GM19438 (cell line): Measurements from ENCODE around the gene KLHL41.
"Not testable (repeated sequence)": the region's sequence is repeated elsewhere in the genome, so short reads cannot be mapped to it uniquely, and the experiment has no call there.

Experiments
- ATAC-seq: cut with Tn5 transposase; IDR thresholded peaks from one replicate; pipeline ENCODE4 v1.9.1; 2021; ENCODE audit warnings: low read depth; ENCODE audit not compliant: unreplicated experiment

The KLHL41 gene

DNA sequence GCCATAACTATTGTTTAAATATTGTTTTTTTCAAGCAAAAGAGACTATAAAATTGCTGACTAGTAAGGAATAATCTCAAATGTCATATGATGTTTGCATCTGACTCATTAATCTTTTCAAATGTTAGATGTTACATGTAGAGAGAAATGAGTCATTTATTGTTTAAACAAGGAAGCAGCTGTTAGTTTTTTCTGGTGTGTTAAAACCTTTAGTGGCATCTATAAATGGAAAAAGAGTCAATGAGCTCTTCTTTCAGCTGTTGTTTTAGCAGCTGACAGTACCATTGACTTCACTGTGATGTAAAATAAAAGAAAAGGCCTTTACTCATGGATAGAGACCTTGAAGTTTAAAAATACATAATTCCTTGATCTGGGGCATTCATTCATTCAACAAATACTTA, 1.8 kb upstream of the KLHL41 start:
- no peak for ATAC-seq

DNA sequence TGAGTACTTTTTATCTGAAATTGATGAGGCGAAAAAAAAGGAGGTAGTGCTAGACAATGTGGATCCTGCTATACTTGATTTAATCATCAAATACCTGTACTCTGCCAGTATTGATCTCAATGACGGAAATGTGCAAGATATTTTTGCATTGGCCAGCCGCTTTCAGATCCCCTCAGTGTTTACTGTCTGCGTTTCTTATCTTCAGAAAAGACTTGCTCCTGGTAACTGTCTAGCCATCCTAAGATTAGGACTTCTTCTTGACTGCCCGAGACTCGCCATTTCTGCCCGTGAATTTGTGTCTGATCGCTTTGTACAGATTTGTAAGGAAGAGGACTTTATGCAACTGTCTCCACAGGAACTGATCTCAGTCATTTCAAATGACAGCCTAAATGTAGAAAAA, 453 bp downstream of the KLHL41 start:
- ATAC-seq, result no peak

DNA sequence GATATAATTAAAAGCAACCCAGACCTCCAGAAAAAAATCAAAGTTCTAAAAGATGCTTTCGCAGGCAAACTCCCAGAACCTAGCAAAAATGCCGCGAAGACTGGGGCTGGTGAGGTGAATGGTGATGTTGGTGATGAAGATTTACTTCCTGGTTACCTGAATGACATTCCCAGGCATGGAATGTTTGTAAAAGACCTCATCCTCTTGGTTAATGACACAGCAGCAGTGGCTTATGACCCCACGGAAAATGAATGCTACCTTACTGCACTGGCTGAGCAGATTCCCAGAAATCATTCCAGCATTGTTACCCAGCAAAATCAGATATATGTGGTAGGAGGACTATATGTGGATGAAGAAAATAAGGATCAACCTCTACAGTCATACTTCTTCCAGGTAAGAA, 994 bp downstream of the KLHL41 start:
- ATAC-seq, result no peak

DNA sequence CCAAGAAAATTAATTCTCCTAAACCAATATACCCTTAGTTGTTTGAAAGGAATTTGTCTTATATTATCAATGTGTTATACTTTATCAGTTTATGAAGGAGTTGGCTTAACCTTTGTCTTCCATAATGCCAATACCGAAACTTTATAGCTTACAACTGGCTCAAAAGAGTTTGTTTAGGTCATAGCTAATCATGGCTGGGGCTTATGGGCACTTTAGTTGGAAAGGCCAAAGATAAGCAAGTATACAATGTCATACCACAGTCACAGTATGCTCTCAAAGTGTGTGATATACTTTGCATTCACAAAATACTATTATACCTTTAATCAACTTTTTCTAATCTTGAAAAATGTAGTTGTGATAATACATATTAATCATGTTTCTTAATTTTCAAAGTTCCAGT, 2.3 kb downstream of the KLHL41 start:
- ATAC-seq, result no peak

DNA sequence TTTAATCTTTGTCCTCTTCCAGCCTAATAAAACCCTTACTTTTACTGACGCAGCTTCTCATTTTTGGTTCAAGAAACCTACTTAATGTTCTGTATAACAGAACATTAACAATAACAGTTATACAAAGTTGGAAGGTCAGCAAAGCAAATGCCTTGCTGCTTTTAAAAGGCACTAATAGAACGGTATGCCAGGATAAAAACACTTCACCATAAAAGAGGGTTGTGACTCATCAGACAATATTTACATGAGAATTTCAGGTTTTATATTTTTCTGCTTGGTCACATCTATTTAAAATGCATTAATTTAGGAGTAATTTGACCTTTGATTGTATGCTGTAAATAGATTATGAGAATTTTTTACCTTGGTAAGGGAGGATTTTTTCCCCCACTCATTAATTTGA, 3.0 kb downstream of the KLHL41 start:
- ATAC-seq, result no peak

DNA sequence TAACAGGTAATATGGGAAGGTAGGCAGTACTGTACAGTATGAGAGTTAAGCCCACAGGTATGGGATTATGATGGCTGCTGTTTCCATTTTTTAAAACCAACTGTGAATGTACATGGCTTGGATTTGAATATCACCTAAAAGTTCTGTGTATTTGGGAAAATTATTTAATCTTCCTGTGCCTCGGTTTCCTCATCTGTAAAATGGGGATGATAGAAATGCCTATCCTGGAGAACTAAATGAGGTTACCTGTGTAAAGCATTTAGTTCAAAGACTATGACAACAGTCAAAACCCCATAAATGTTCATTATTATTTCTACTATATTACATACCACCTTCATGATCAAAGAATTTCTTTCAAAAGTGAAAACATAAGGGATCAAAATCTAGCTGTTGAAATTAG, 3.6 kb downstream of the KLHL41 start:
- no peak for ATAC-seq

DNA sequence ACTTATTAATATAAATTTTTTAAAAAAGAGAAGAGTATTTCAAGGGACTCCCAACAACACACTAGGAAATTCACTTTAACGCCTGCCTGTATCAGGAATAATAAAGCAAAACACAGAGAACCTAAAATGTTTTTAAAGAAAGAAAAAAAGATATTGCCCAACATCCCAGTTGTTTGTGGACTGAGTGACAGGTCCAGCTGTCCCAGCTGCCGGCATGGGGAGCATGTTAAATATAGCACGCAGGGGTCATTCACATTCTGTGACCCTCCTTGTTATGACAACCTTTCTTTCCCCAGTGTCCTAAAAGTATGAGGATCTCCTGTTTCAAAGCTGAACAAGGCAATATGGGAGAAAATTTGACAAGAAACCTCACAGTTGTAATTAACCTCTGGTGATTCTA, 4.4 kb downstream of the KLHL41 start:
- no peak for ATAC-seq

DNA sequence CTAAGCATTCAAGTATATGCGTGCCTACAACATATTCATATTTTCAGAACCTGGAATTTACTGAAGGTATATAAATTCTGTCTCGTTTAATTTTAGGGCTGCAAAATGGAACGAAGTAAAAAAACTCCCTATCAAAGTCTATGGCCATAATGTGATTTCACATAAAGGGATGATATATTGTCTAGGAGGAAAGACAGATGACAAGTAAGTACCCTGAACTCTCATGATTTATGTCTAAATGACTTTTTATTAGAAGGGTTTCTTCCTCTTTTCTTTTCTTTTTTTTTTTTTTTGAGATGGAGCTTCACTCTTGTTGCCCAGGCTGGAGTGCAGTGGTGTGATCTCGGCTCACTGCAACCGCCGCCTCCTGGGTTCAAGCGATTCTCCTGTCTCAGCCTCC, 5.3 kb downstream of the KLHL41 start:
- not testable (repeated sequence) for ATAC-seq

DNA sequence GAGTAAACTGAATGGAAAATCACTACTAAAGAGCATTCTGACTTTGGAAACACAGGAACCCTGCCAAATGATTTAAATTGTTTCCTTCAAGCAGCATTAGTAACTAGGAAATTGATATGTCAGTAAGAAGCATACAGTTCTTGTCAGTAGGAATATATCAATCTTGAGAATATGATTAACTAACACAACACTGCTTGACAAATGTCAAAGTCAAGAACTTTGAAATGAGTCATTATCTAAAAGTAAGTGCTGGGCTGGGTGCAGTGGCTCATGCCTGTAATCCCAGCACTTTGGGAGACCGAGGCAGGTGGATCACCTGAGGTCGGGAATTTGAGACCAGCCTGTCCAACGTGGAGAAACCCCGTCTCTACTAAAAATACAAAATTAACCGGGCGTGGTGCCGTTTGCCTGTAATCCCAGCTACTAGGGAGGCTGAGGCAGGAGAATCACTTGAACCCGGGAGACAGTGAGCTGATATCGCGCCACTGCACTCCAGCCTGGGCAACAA, 7.0 kb downstream of the KLHL41 start:
- ATAC-seq, result not testable (repeated sequence)

DNA sequence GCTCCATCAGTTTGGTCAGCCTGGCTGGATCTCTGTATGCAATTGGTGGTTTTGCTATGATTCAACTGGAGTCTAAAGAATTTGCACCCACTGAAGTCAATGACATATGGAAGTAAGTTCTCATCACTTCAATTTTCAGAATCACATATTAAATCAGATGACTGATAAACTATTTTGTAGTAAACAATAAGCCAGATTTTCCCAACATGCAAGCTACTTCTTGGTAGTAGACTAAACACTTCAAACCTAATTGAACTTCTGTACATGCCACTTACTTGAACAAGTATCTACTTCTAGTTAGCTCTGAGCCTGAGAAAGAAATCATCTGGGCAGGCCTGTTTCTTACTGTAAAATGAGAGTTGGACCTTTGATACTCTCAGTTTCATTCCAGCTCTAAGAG, 11.4 kb downstream of the KLHL41 start:
- no peak for ATAC-seq

DNA sequence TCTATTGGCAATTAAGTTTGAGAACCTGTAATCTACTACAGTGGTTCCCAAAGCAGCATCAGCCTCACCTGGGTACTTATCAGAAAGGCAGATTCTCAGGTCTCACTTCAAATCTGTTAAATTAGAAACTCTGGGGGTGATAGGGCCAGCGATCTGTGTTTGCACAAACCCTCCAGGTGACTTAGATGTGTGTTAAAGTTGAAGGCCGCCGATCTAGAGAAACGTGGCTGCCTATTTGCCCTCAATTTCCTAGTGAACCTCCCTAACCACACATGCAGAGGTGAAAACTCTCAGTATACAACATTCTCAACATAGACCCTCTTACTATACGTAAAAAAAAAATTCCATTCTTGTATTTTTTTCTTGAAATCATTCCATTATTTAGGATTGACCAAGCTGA, 14.2 kb downstream of the KLHL41 start:
- ATAC-seq, result no peak

DNA sequence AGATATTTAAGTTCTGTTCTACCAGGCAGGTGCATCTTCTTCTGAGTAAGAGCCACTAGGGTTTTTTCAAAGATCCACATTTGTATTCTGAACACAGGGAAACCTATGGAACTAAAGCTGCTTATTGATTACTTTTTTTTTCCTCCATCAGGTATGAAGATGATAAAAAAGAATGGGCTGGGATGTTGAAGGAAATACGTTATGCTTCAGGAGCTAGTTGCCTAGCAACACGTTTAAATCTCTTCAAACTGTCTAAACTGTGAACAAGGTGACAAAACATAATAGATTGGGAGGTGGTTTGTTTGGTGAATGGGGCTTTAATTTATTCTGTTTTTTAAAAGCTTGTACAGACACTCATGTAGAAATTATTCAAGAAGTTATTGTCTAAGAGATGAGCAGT, 15.9 kb downstream of the KLHL41 start:
- no peak for ATAC-seq

DNA sequence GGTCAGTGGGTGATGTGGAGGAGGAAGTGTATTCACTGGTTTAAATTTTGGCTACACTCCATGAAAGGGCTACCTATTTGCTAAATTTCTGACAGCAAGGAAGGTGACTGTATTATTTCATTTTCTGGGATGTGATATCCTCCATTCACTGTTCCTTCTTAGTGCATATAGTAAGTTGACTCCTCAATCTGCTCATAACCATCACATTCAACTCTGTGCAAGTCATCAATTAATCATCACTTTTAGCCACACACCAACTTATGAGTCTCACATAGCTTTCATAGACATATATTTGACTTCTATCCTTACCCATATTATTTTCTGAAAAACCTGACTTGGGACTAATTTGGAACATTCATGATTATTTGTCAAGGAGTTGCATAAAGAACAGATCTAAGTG, 16.9 kb downstream of the KLHL41 start:
- no peak for ATAC-seq

DNA sequence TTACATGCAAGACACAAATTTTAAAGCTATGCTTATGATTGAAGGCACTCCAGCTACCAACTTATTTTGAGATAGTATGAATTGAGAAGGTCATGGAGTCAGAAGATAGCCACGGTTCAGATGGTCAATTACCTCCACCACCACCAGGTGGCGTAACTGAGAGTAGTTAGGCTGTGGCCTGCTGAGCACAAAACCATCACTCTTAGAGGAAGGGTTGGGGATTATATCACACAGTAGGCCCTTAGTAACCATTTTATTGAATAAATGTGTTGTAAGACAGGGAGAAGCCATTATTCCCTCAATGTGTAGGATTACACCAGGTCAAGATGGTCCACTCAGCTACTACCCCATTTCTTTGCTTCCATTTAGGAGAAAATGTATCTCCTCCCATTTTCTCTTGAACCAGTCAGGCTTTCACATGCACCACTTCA, 18.8 kb downstream of the KLHL41 start:
- no peak for ATAC-seq

DNA sequence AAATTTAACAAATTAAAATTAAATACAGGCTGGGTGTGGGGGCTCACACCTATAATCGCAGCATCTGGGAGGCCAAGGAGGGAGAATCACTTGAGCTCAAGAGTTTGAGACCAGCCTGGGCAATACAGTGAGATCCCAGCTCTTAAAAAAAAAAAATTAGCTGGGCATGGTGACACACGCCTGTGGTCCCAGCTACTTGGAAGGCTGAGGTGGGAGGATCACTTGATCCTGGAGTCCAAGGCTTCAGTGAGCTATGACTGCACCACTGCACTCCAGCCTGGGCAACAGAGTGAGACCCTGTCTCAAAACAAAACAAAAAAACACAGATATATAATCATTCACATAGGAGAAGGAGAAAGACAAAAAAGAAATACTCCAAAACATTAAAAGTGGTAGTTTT, 30.0 kb downstream of the KLHL41 start:
- ATAC-seq, result not testable (repeated sequence)

DNA sequence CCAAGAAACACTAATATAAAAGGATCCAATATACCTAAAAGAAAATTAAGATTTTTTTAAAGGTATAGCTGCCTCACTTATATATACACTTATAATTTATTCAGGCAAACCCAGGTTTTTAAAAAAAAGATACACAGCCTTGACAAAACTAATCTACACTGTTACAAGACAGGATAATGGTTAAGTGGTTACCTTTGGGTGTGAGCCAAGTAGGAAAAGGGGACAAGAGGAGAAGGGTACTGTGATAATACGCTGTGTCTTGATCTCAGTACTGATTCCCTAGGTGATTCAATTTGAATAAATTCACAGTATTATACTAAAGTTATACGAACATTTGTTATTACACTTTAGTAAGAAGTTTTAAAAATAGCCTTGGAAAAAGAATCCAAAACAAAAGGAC, 30.6 kb downstream of the KLHL41 start:
- no peak for ATAC-seq

DNA sequence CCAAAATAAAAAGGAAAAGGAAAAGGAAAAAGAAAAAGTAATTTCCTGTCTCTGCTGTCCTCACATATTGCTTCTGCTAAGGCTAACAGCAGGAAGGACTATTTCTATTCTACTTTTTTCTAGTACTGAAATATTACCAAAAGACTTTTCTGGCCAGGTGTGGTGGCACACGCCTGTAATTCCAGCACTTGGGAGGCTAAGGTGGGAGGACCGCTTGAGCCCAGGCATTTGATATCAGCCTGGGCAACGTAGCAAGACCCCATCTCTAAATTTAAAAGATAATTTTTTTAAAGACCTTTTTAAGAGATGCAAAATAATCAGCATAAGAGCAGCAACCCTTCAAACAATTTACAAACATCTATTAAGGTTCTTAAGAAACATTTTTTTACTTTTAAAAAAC, 32.9 kb downstream of the KLHL41 start:
- no peak for ATAC-seq

DNA sequence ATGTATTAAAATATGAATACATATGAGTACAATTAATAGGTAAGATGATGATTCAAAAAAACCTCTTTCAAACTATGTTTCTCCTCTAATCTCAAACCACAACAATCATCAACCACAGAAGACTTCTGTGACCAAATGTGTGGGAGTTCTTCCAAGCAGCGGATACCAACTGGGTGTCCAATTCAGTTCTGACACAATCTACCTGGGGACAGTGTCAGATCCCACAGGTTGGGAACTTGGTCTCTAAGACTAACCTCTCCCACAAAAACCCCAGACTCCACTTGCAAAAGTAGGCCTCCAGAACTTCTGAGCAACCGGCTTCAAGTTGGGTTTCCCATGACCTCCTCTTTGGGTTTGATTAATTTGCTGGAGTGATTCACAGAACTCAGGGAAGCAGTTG, 37.3 kb downstream of the KLHL41 start:
- ATAC-seq, result no peak

DNA sequence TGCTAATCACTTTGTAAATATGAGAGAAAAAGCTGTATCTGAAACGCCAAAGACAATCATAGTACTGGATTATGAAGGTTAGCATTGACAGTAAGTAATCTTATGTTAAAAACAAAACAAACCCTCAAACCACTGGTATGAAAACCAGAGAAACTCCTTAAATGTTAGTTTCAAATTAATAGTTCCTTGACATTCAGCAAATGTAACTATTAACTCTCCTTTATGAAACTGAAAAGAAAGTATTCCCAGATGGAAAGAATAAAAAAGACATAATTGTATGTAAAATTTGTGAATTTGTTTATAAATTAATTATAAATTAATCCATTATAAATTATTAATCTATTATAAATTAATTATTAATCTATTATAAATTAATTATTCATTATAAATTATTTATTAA, 51.9 kb downstream of the KLHL41 start:
- ATAC-seq, result no peak

DNA sequence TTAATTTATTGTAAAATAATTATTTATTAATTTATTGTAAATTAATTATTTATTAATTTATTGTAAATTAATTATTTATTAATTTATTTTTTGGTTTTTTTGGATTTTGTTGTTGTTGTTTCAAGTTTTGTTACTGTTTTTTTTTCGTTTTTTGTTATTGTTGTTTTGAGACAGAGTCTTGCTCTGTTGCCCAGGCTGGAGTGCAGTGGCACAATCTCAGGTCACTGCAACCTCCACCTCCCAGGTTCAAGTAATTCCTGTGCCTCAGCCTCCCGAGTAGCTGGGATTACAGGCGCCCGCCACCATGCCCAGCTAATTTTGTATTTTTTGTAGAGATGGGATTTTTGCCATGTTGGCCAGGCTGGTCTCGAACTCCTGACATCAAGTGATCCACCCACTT, 52.6 kb downstream of the KLHL41 start:
- ATAC-seq, result not testable (repeated sequence)

DNA sequence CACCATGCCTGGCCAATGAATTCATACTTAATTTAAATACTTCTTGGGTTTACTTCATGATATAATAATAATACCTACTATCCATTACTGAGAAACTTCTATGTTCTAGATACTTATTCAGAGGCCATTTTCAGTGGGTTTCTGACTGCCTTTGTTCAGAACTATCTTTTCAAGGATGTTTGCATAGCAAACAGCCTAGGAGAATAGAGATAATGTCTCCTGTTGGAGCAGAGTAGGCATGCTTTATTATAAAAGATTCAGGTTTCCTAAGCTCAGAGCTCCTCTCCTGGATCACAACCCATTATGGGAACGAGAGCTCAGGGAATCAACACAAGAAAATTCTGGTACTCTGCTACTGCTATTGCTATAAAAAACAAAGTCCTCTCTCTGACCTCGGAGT, 53.0 kb downstream of the KLHL41 start:
- no peak for ATAC-seq

DNA sequence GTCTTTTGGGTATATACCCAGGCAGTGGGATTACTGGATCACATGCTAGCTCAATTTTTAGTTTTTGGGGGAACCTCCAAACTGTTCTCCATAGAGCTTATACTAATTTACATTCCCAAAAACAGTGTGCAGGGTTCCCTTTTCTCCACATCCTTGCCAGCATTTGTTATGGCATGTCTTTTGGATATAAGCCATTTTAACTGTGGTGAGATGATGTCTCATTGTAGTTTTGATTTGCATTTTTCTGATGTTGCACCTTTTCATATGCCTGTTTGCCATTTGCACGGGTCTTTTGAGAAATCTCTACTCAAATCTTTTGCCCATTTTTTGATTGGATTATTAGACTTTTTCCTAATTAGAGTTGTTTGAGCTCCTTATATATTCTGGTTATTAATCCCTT, 56.2 kb downstream of the KLHL41 start:
- ATAC-seq, result no peak

DNA sequence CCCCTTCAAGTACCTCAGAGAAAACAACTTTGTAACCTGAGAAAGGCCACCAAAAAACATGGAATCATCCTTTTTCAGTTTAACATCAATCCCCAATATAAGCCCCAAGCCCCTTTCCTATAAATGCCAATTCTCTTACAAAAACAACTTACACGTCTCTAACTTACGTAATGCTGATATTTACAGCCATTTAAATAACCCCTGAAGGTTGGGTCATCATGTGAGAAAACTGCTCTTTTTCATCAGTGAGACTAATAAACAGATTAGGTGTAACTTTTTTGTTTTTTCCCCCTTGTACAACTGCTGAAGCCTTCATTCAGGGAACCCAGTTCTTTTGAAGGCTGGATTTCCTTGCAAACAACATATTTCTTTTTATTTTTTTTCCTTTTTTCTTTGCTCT, 60.4 kb downstream of the KLHL41 start:
- ATAC-seq, result no peak
